Measurements from ENCODE around the gene FBXL2.
"Not testable (repeated sequence)": the region's sequence is repeated elsewhere in the genome, so short reads cannot be mapped to it uniquely, and the experiment has no call there.

The FBXL2 gene

DNA sequence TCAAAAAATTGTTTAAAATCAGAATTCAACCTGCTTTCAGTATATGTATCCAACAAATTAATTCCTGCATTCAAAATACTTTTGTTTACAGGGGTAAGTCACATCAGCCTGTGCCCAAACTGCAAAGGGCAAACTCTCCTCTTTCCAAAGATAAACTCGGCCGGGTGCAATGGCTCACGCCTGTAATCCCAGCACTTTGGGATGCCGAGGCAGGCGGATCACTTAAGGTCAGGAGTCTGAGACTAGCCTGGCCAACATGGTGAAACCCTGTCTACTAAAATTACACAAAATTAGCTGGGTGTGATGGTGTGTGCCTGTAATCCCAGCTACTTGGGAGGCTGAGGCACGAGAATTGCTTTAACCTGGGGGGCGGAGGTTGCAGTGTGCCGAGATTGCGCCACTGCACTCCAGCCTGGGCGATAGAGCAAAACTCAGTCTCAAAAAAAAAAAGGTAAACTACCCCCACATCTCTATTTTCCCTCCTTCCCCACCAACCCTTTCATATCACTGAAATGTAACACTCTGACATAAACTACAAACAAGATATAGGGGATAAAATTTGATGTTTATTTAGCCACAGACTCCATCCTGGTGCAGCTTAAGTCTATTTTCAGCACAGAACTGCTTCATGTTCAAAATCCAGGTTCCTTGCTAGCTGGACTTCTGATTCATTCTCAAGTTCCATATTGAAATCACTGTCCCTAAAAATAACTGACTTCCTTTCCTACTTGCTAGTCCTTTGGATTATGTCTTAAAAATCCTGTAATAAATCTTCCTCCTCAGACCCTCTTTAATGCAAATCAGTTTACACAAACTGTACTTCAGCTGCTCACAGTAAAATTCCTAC, 147.6 kb downstream of the FBXL2 start:
- no peak overlapping the region for H3K4me3 ChIP-seq
- peaks cover 64% of the 10 kb centered on the region for H3K36me3 ChIP-seq
- no peak overlapping the region for H3K27ac ChIP-seq
- H3K4me2 ChIP-seq = no peak overlapping the region
- no peak for TF ChIP-seq Cebpa-rat (IDR thresholded peaks at IDR 0.05)
- no peaks in the 10 kb centered on the region for H3K9me3 ChIP-seq
- H3K4me1 ChIP-seq = no peaks in the 10 kb centered on the region
- H3K27me3 ChIP-seq = no peaks in the 10 kb centered on the region
- H3K9ac ChIP-seq = no peak overlapping the region
- peaks cover 76% of the 10 kb centered on the region for H4K20me1 ChIP-seq

GRCh38 chr3:33425453-33425852, 148.2 kb downstream of the FBXL2 start:
- H3K4me2 ChIP-seq = no peak overlapping the region
- no peaks in the 10 kb centered on the region for H3K9me3 ChIP-seq
- no peak overlapping the region for H3K27ac ChIP-seq
- no peak for TF ChIP-seq Cebpa-rat (IDR thresholded peaks at IDR 0.05)
- H3K9ac ChIP-seq = no peak overlapping the region
- peaks cover 76% of the 10 kb centered on the region for H4K20me1 ChIP-seq
- H3K4me3 ChIP-seq = no peak overlapping the region
- 0 out of 2 replicates have a peak, but pooled peaks cover under 1% of the 10 kb centered on the region for H3K4me1 ChIP-seq
- H3K27me3 ChIP-seq = no peaks in the 10 kb centered on the region
- H3K36me3 ChIP-seq = peaks cover 58% of the 10 kb centered on the region

DNA sequence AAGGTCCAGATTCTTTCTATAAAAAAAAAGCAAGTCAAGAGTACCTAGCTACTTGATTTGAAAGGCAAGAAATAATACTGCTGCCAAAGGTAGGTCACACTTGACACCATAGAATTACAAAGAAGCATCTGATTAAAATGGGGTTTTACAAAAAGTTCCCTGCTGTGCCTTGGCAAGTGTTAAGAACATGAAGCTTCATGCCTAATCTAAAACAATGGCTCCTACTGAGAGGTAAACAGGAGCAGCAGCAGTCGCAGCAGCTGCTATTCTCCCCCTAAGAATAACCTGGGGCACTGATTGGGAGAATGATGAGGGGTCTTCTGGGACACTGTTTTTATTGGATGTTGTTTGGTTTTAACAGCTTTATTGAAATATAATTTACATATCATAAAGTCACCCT, 148.8 kb downstream of the FBXL2 start:
- Histone ChIP-seq H3K9me3 (no peaks in the 10 kb centered on the region), H3K4me2 (no peak overlapping the region), H3K27ac (no peak overlapping the region), H3K4me3 (no peak overlapping the region), H3K36me3 (peaks cover 55% of the 10 kb centered on the region), H3K4me1 (0 out of 2 replicates have a peak, but pooled peaks cover 5% of the 10 kb centered on the region), H4K20me1 (peaks cover 76% of the 10 kb centered on the region), H3K27me3 (no peaks in the 10 kb centered on the region), H3K9ac (no peak overlapping the region)
- TF ChIP-seq Cebpa-rat (IDR thresholded peaks at IDR 0.05) = no peak

DNA sequence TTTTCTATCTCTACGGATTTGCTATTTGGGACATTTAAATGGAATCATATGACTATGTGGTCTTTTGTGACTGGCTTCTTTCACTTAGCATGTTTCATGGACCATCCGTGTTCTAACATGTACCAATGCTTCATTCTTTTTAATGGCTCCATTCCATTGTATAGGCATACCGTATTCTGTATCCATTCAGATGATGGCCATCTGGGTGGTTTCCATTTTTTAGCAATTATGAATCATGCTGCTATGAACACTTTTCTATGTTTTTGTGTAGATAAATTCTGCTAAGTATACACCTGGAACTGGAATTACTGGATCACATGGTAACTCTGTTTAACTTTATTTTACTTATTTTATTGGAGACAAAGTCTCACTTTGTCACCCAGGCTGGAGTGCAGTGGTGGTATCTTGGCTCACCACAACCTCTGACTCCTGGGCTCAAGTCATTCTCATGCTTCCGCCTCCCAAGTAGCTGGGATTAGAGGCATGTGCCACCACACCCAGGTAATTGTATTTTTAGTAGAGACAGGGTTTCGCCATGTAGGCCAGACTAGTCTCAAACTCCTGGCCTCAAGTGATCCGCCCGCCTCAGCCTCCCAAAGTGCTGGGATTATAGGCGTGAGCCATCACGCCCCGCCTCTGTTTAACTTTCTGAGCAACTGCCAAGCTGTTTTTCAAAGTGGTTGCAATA, 149.5 kb downstream of the FBXL2 start:
- H3K27ac ChIP-seq = no peak overlapping the region
- H3K27me3 ChIP-seq = no peaks in the 10 kb centered on the region
- 0 out of 2 replicates have a peak, but pooled peaks cover 5% of the 10 kb centered on the region for H3K4me1 ChIP-seq
- H3K36me3 ChIP-seq = peaks cover 48% of the 10 kb centered on the region
- no peak overlapping the region for H3K4me2 ChIP-seq
- TF ChIP-seq Cebpa-rat (IDR thresholded peaks at IDR 0.05) = no peak
- H4K20me1 ChIP-seq = peaks cover 81% of the 10 kb centered on the region
- H3K9me3 ChIP-seq = no peaks in the 10 kb centered on the region
- H3K9ac ChIP-seq = no peak overlapping the region
- H3K4me3 ChIP-seq = no peak overlapping the region

DNA sequence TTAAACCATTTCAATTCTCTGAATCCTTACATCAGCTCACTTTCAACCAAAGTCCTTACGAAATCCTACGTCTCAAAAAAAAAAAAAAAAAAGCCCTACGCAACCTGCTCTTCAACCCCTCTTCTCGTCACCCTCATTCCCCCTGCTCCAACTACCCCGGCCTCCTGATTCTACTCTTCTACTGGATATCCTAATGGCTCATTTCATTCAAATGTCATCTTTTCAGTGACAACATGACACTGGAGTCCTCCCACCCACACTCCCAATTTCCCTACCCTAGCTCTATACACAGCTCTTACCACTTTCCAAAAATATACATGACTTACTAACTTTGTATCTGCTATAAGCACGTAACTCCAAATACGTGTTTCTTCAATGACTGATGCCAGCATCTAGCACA, 151.5 kb downstream of the FBXL2 start:
- Histone ChIP-seq H3K27ac (no peak overlapping the region), H3K27me3 (no peaks in the 10 kb centered on the region), H4K20me1 (peaks cover 94% of the 10 kb centered on the region), H3K4me2 (no peak overlapping the region), H3K9ac (no peak overlapping the region), H3K4me1 (0 out of 2 replicates have a peak, but pooled peaks cover 5% of the 10 kb centered on the region), H3K4me3 (no peak overlapping the region), H3K36me3 (peaks cover 31% of the 10 kb centered on the region), H3K9me3 (no peaks in the 10 kb centered on the region)
- TF ChIP-seq Cebpa-rat (IDR thresholded peaks at IDR 0.05) = no peak

GRCh38 chr3:33429306-33429705, 152.1 kb downstream of the FBXL2 start:
- H3K9me3 ChIP-seq, H3K27me3 ChIP-seq, H3K4me2 ChIP-seq, H3K4me3 ChIP-seq, H3K4me1 ChIP-seq, H3K27ac ChIP-seq, H3K9ac ChIP-seq: not testable (repeated sequence)
- H4K20me1 ChIP-seq = peaks cover 97% of the 10 kb centered on the region
- peaks cover 28% of the 10 kb centered on the region for H3K36me3 ChIP-seq

DNA sequence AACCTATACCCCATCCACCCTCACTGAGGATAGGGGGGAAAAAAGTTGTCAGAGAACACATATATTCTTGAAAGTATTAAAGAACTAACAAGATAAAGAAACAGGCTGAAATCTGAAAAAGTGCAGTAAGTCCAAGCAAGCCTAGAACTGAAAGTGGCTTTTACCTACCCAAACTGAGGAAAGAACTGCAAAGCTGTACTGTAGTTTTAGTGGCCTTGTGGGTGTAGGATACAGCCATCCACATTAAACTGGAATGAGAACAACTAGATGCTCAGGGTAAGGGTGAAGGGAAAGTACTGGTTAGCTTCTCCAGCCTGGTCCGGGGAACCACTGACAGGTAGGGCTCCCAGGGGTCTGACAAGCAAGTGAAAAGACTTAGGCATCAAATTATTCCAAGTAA, 152.8 kb downstream of the FBXL2 start:
- peaks cover 21% of the 10 kb centered on the region for H3K36me3 ChIP-seq
- H3K4me1 ChIP-seq = 0 out of 2 replicates have a peak, but pooled peaks cover 5% of the 10 kb centered on the region
- no peaks in the 10 kb centered on the region for H3K9me3 ChIP-seq
- TF ChIP-seq Cebpa-rat (IDR thresholded peaks at IDR 0.05) = no peak
- H4K20me1 ChIP-seq = peaks cover 98% of the 10 kb centered on the region
- no peaks in the 10 kb centered on the region for H3K27me3 ChIP-seq
- H3K9ac ChIP-seq = no peak overlapping the region
- H3K27ac ChIP-seq = no peak overlapping the region
- H3K4me2 ChIP-seq = no peak overlapping the region
- no peak overlapping the region for H3K4me3 ChIP-seq

GRCh38 chr3:33430571-33430970, 153.3 kb downstream of the FBXL2 start:
- no peak overlapping the region for H3K27ac ChIP-seq
- peaks cover 98% of the 10 kb centered on the region for H4K20me1 ChIP-seq
- TF ChIP-seq Cebpa-rat (IDR thresholded peaks at IDR 0.05) = no peak
- H3K9ac ChIP-seq = no peak overlapping the region
- H3K4me2 ChIP-seq = no peak overlapping the region
- 0 out of 2 replicates have a peak, but pooled peaks cover 5% of the 10 kb centered on the region for H3K4me1 ChIP-seq
- no peaks in the 10 kb centered on the region for H3K27me3 ChIP-seq
- no peak overlapping the region for H3K4me3 ChIP-seq
- H3K9me3 ChIP-seq = 0 out of 2 replicates have a peak, but pooled peaks cover 4% of the 10 kb centered on the region
- H3K36me3 ChIP-seq = peaks cover 16% of the 10 kb centered on the region; the same call in 1 of the 2 replicates

GRCh38 chr3:33433843-33434242, 156.6 kb downstream of the FBXL2 start:
- peaks cover 29% of the 10 kb centered on the region for H3K4me1 ChIP-seq
- H3K27me3 ChIP-seq = no peaks in the 10 kb centered on the region
- H3K36me3 ChIP-seq = peaks cover 3% of the 10 kb centered on the region; the same call in 1 of the 2 replicates
- no peak overlapping the region for H3K4me2 ChIP-seq
- H3K9me3 ChIP-seq = 0 out of 2 replicates have a peak, but pooled peaks cover 5% of the 10 kb centered on the region
- H4K20me1 ChIP-seq = peaks cover 100% of the 10 kb centered on the region
- H3K9ac ChIP-seq = no peak overlapping the region
- TF ChIP-seq Cebpa-rat (IDR thresholded peaks at IDR 0.05) = no peak
- no peak overlapping the region for H3K27ac ChIP-seq
- H3K4me3 ChIP-seq = no peak overlapping the region

Data from BLaER1 (cell line).